ENCODE measurements around the gene SFMBT2. TPM values are rescaled to one million over a fixed set of nuclear protein-coding genes. Genes with fewer than 3 reads are reported as not detected.
A peak's percentile ranks its signal among the peaks of the same experiment; 100 is the strongest.

The SFMBT2 gene
- total RNA-seq, 1 experiment from 2014 or later: 41.5 TPM

GRCh38 chr10:7377614-7378248 lies 33.1 kb downstream of the SFMBT2 start:
- Histone ChIP-seq H3K27ac (ENCODE audit: low read length) (no peak overlapping the region), H3K4me1 (ENCODE audit: low read length) (peaks cover 31% of the 10 kb centered on the region), H3K9me2 (replicated peaks; ENCODE audit: insufficient read depth, low read length) (no peaks in the 10 kb centered on the region), H3K4me2 (ENCODE audit: low read depth, low read length, poor library complexity, severe bottlenecking) (no peak overlapping the region), H4K20me1 (ENCODE audit: insufficient read depth, low read depth, low read length) (peaks cover 9% of the 10 kb centered on the region; the same call in 1 of the 2 replicates), H3K9me3 (ENCODE audit: low read length) (no peaks in the 10 kb centered on the region; the same call in 1 of the 2 replicates), H3K79me2 (ENCODE audit: low read length) (peaks cover 85% of the 10 kb centered on the region), H3K27me3 (ENCODE audit: low read length) (no peaks in the 10 kb centered on the region), H2AFZ (ENCODE audit: low read length) (no peak overlapping the region), H3K36me3 (ENCODE audit: insufficient read depth, low read length) (peaks cover 81% of the 10 kb centered on the region), H3K9ac (ENCODE audit: low read length) (no peak overlapping the region), H3K4me3 (ENCODE audit: low read length) (no peak overlapping the region)
- DNase-seq: no peak

- H3K9ac ChIP-seq (ENCODE audit: low read length): no peak overlapping the region
- peaks cover 38% of the 10 kb centered on the region for H3K4me1 ChIP-seq (ENCODE audit: low read length)
- H3K4me3 ChIP-seq (ENCODE audit: low read length): no peak overlapping the region
- H3K9me2 ChIP-seq (replicated peaks; ENCODE audit: insufficient read depth, low read length): no peaks in the 10 kb centered on the region
- no peaks in the 10 kb centered on the region for H3K27me3 ChIP-seq (ENCODE audit: low read length)
- H3K4me2 ChIP-seq (ENCODE audit: low read depth, low read length, poor library complexity, severe bottlenecking): no peak overlapping the region
- peaks cover 8% of the 10 kb centered on the region; the same call in 1 of the 2 replicates for H4K20me1 ChIP-seq (ENCODE audit: insufficient read depth, low read depth, low read length)
- H3K36me3 ChIP-seq (ENCODE audit: insufficient read depth, low read length): peaks cover 83% of the 10 kb centered on the region
- peak overlapping the region; percentile 86 for H3K27ac ChIP-seq (ENCODE audit: low read length)
- no peak for DNase-seq
- no peaks in the 10 kb centered on the region; the same call in 1 of the 2 replicates for H3K9me3 ChIP-seq (ENCODE audit: low read length)
- H2AFZ ChIP-seq (ENCODE audit: low read length): no peak overlapping the region
- peaks cover 85% of the 10 kb centered on the region for H3K79me2 ChIP-seq (ENCODE audit: low read length)
Observed at GRCh38 chr10:7374795-7375194, 36.0 kb downstream of the SFMBT2 start.

GRCh38 chr10:7373039-7373438 lies 37.8 kb downstream of the SFMBT2 start:
- Histone ChIP-seq H4K20me1 (ENCODE audit: insufficient read depth, low read depth, low read length) (peaks cover 8% of the 10 kb centered on the region; the same call in 1 of the 2 replicates), H3K4me3 (ENCODE audit: low read length) (0 out of 2 replicates have a peak overlapping the region, but pooled peaks have one; percentile 11), H3K27me3 (ENCODE audit: low read length) (no peaks in the 10 kb centered on the region), H2AFZ (ENCODE audit: low read length) (no peak overlapping the region), H3K4me1 (ENCODE audit: low read length) (peaks cover 38% of the 10 kb centered on the region), H3K9me2 (replicated peaks; ENCODE audit: insufficient read depth, low read length) (no peaks in the 10 kb centered on the region), H3K36me3 (ENCODE audit: insufficient read depth, low read length) (peaks cover 83% of the 10 kb centered on the region), H3K9me3 (ENCODE audit: low read length) (no peaks in the 10 kb centered on the region; the same call in 1 of the 2 replicates), H3K9ac (ENCODE audit: low read length) (peak overlapping the region; percentile 39; the same call in 1 of the 2 replicates), H3K4me2 (ENCODE audit: low read depth, low read length, poor library complexity, severe bottlenecking) (peak overlapping the region; percentile 34), H3K27ac (ENCODE audit: low read length) (peak overlapping the region; percentile 86), H3K79me2 (ENCODE audit: low read length) (peaks cover 87% of the 10 kb centered on the region)
- peak; percentile 91 for DNase-seq

GRCh38 chr10:7372504-7372903 lies 38.3 kb downstream of the SFMBT2 start:
- no peak overlapping the region for H3K4me2 ChIP-seq (ENCODE audit: low read depth, low read length, poor library complexity, severe bottlenecking)
- peak overlapping the region; percentile 86 for H3K27ac ChIP-seq (ENCODE audit: low read length)
- no peak overlapping the region for H2AFZ ChIP-seq (ENCODE audit: low read length)
- H3K9me2 ChIP-seq (replicated peaks; ENCODE audit: insufficient read depth, low read length): no peaks in the 10 kb centered on the region
- H3K4me3 ChIP-seq (ENCODE audit: low read length): peak overlapping the region; percentile 22; the same call in 1 of the 2 replicates
- H3K9me3 ChIP-seq (ENCODE audit: low read length): no peaks in the 10 kb centered on the region; the same call in 1 of the 2 replicates
- no peak for DNase-seq
- peaks cover 82% of the 10 kb centered on the region for H3K36me3 ChIP-seq (ENCODE audit: insufficient read depth, low read length)
- no peaks in the 10 kb centered on the region for H3K27me3 ChIP-seq (ENCODE audit: low read length)
- peaks cover 38% of the 10 kb centered on the region for H3K4me1 ChIP-seq (ENCODE audit: low read length)
- H3K9ac ChIP-seq (ENCODE audit: low read length): peak overlapping the region; percentile 39; the same call in 1 of the 2 replicates
- H4K20me1 ChIP-seq (ENCODE audit: insufficient read depth, low read depth, low read length): peaks cover 8% of the 10 kb centered on the region; the same call in 1 of the 2 replicates
- H3K79me2 ChIP-seq (ENCODE audit: low read length): peaks cover 86% of the 10 kb centered on the region

- H3K79me2 ChIP-seq (ENCODE audit: low read length): peaks cover 96% of the 10 kb centered on the region
- H3K4me1 ChIP-seq (ENCODE audit: low read length): peaks cover 35% of the 10 kb centered on the region
- no peaks in the 10 kb centered on the region for H3K9me2 ChIP-seq (replicated peaks; ENCODE audit: insufficient read depth, low read length)
- peaks cover 11% of the 10 kb centered on the region; the same call in 1 of the 2 replicates for H4K20me1 ChIP-seq (ENCODE audit: insufficient read depth, low read depth, low read length)
- no peaks in the 10 kb centered on the region for H3K27me3 ChIP-seq (ENCODE audit: low read length)
- no peaks in the 10 kb centered on the region; the same call in 1 of the 2 replicates for H3K9me3 ChIP-seq (ENCODE audit: low read length)
- DNase-seq: no peak
- no peak overlapping the region for H3K4me2 ChIP-seq (ENCODE audit: low read depth, low read length, poor library complexity, severe bottlenecking)
- no peak overlapping the region for H3K4me3 ChIP-seq (ENCODE audit: low read length)
- no peak overlapping the region for H2AFZ ChIP-seq (ENCODE audit: low read length)
- H3K36me3 ChIP-seq (ENCODE audit: insufficient read depth, low read length): peaks cover 93% of the 10 kb centered on the region
- H3K27ac ChIP-seq (ENCODE audit: low read length): no peak overlapping the region
- H3K9ac ChIP-seq (ENCODE audit: low read length): no peak overlapping the region
Observed at GRCh38 chr10:7370511-7370910, 40.3 kb downstream of the SFMBT2 start.

- Histone ChIP-seq H3K9me2 (replicated peaks; ENCODE audit: insufficient read depth, low read length) (no peaks in the 10 kb centered on the region), H2AFZ (ENCODE audit: low read length) (no peak overlapping the region), H4K20me1 (ENCODE audit: insufficient read depth, low read depth, low read length) (0 out of 2 replicates have a peak, but pooled peaks cover 4% of the 10 kb centered on the region), H3K4me2 (ENCODE audit: low read depth, low read length, poor library complexity, severe bottlenecking) (no peak overlapping the region), H3K9ac (ENCODE audit: low read length) (no peak overlapping the region), H3K4me1 (ENCODE audit: low read length) (no peaks in the 10 kb centered on the region), H3K27ac (ENCODE audit: low read length) (no peak overlapping the region), H3K9me3 (ENCODE audit: low read length) (no peaks in the 10 kb centered on the region), H3K36me3 (ENCODE audit: insufficient read depth, low read length) (peaks cover 99% of the 10 kb centered on the region), H3K4me3 (ENCODE audit: low read length) (no peak overlapping the region), H3K27me3 (ENCODE audit: low read length) (no peaks in the 10 kb centered on the region), H3K79me2 (ENCODE audit: low read length) (peaks cover 96% of the 10 kb centered on the region)
- no peak for DNase-seq
Observed at GRCh38 chr10:7365027-7365745, 45.6 kb downstream of the SFMBT2 start.

GRCh38 chr10:7364474-7364873 lies 46.4 kb downstream of the SFMBT2 start:
- H3K36me3 ChIP-seq (ENCODE audit: insufficient read depth, low read length): peaks cover 99% of the 10 kb centered on the region
- no peaks in the 10 kb centered on the region for H3K27me3 ChIP-seq (ENCODE audit: low read length)
- peaks cover 96% of the 10 kb centered on the region for H3K79me2 ChIP-seq (ENCODE audit: low read length)
- H3K9me2 ChIP-seq (replicated peaks; ENCODE audit: insufficient read depth, low read length): no peaks in the 10 kb centered on the region
- no peak overlapping the region for H3K4me3 ChIP-seq (ENCODE audit: low read length)
- no peak overlapping the region for H3K27ac ChIP-seq (ENCODE audit: low read length)
- no peaks in the 10 kb centered on the region for H3K9me3 ChIP-seq (ENCODE audit: low read length)
- 0 out of 2 replicates have a peak, but pooled peaks cover 4% of the 10 kb centered on the region for H4K20me1 ChIP-seq (ENCODE audit: insufficient read depth, low read depth, low read length)
- DNase-seq: no peak
- no peaks in the 10 kb centered on the region for H3K4me1 ChIP-seq (ENCODE audit: low read length)
- no peak overlapping the region for H2AFZ ChIP-seq (ENCODE audit: low read length)
- H3K9ac ChIP-seq (ENCODE audit: low read length): no peak overlapping the region
- no peak overlapping the region for H3K4me2 ChIP-seq (ENCODE audit: low read depth, low read length, poor library complexity, severe bottlenecking)

- H3K9ac ChIP-seq (ENCODE audit: low read length): no peak overlapping the region
- 0 out of 2 replicates have a peak, but pooled peaks cover 4% of the 10 kb centered on the region for H4K20me1 ChIP-seq (ENCODE audit: insufficient read depth, low read depth, low read length)
- H3K4me2 ChIP-seq (ENCODE audit: low read depth, low read length, poor library complexity, severe bottlenecking): no peak overlapping the region
- H3K79me2 ChIP-seq (ENCODE audit: low read length): peaks cover 96% of the 10 kb centered on the region
- no peak overlapping the region for H2AFZ ChIP-seq (ENCODE audit: low read length)
- no peaks in the 10 kb centered on the region for H3K27me3 ChIP-seq (ENCODE audit: low read length)
- peaks cover 99% of the 10 kb centered on the region for H3K36me3 ChIP-seq (ENCODE audit: insufficient read depth, low read length)
- no peak overlapping the region for H3K4me3 ChIP-seq (ENCODE audit: low read length)
- H3K27ac ChIP-seq (ENCODE audit: low read length): no peak overlapping the region
- DNase-seq: no peak
- H3K9me3 ChIP-seq (ENCODE audit: low read length): no peaks in the 10 kb centered on the region
- no peaks in the 10 kb centered on the region; the same call in 1 of the 2 replicates for H3K9me2 ChIP-seq (replicated peaks; ENCODE audit: insufficient read depth, low read length)
- H3K4me1 ChIP-seq (ENCODE audit: low read length): no peaks in the 10 kb centered on the region
Observed at GRCh38 chr10:7363700-7364099, 47.1 kb downstream of the SFMBT2 start.
